AG08396 (cell line): ENCODE results near the gene SH3TC1.

Source experiments
- DNase-seq: peaks from one replicate; pipeline ENCODE4 v3.0.0; 2012; ENCODE audit warnings: low spot score, mixed read lengths

Gene SH3TC1

DNA sequence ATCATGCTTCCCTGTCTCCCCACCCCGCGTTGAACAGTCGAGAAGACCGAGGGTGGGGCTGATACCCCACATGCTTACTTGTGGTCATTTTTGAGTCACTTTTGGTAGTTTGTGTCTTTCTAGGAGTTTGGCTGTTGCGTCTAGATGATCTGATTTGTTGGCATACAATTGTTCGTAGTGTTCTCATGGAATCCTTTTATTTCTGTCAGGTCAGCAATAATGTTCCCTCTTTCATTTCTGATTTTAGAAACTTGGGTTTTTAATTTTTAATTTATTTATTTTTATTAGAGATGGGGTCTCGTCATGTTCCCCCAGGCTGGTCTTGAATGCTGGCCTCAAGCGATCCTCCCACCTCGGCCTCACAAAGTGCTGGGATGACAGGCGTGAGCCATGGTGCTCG lies 30.9 kb downstream of the SH3TC1 start:
- no peak for DNase-seq

DNA sequence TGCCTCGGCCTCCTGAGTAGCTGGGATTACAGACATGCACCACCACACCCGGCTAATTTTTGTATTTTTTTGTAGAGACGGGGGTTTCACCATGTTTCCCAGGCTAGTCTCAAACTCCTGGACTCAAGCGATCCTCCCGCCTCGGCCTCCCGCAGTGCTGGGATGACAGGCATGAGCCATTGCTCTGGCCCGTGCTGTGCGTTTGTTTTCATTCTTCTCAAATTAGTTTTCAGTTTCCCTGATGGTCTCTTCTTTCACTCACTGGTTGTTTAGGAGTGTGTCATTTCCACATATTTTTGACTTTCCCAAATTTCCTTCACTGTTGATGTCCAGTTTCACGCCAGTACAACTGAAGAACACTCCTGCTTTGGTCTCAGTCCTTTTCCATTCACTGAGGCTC lies 31.8 kb downstream of the SH3TC1 start:
- DNase-seq, result no peak

DNA sequence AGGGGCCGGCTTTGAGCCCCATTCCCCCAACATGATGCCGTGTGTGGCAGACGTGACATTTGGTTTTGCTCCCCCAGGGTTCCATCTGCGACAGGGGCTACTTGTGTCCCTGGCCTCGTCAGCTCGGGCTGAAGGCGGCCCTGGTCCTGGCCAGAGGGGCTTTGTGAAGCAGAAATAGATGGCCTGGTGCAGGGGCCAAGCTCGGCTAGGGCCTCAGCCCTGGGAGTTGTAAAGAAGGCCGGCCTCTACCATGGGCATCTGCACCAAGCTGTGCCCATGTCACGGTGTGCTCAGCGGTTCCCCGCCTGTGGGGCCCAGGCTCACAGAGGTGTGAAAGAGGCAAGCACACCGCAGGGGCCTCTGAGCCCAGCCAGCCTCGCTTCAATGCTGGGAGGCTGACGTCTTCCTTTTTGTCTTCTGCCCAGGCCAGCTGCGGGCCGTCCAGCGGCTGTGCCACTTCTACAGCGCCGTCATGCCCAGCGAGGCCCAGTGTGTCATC lies 32.5 kb downstream of the SH3TC1 start:
- DNase-seq, result no peak

DNA sequence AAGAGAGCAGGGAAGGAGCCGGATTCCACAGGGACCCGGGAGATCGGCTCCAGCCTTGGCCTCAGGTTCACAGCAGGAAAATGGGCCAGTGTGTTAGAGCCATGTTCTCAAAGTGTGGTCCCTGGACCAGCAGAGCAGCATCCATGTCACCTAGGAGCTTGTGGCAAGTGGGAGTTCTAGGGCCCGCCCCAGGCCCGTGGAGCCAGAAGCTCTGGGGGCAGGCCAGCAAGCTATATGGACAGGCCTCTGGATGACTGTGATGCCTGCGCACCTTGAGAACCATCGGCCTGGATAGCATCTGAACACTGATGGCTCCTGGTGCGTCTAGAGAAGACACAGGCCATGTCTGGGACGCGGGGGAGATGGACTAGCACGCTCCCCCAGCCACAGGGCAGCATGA lies 33.7 kb downstream of the SH3TC1 start:
- DNase-seq, result no peak

DNA sequence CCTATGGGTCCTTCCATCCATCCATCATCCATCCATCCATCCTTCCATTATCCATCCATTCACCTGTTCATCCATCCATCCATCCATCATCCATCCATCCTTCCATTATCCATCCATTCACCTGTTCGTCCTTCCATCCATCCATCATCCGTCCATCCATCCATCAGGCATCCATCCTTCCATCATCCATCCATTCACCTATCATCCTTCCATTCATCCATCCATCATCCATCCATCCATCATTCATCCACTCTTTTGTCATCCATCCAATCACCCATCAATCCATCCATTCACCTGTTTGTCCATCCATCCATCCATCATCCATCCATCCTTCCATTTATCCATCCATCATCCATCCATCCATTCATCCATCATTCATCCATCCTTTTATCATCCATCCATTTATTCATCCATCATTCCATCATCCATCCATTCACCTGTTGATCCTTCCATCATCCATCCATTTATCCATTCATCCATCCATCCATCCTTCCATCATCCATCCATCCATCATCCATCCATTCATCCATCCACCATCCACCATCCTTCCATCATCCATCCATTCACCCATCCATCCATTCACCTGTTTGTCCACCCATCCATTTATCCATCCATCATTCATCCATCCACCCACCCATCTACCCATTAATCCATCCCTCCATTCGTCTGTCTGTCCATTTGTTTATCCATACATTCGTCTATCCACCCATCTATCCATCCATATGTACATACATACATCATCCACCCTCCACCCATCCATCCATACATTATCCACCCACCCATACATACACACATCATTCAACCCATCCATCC lies 34.8 kb downstream of the SH3TC1 start:
- no peak for DNase-seq

DNA sequence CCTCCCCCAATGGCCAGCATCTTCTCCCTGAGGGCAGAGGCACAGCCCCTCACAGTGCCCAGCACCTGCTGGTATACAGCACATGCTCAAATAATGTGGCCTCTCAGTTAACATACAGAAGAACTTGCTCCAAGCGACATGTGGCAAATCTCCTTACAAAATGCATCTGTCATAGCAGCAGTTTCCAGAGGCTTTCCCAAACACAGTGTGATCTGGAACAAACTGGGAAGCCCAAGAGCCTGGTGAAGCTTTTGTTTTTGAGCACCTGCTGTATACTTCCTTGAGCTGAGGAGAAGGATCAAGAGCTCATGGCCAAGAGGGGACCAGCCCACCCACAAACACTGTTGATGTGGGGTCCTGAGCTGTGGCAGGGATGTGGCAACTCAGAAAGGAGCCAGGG lies 35.6 kb downstream of the SH3TC1 start:
- DNase-seq, result no peak

DNA sequence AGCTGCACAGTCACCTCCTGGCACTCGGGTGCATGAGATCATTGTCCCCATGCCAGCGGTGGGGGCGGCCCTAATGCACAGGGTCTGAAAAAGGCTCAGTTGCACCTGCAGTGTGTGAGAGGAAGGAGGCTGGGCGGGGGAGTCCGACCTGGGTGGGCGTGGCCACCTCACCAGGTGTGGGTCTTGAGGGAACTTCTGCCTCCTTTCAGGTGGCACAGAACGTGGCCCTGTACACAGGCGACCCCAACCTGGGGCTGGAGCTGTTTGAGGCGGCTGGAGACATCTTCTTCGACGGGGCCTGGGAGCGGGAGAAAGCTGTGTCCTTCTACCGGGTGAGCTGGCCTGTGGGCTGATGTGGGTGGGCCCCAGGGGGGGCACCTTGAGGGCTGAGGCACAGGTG lies 36.1 kb downstream of the SH3TC1 start:
- no peak for DNase-seq

DNA sequence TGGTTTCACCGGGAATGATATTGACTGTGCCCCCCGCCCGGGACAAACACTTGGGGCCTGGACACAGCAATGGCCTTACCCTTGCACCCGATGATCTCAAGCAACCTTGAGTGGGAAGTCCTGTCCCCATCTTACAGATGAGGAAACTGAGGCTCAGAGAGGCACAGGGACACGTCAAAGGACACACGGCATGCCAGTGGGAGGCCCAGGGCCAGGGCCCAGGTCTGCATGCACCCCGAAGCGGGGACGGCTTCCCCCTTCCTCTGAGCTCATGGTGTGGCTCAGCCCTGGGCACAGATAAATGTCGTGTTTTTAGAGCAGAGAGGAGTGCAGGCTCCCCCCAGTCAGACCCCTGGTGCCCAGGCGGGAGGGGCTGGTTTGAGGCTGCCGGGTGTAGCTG lies 36.6 kb downstream of the SH3TC1 start:
- no peak for DNase-seq

DNA sequence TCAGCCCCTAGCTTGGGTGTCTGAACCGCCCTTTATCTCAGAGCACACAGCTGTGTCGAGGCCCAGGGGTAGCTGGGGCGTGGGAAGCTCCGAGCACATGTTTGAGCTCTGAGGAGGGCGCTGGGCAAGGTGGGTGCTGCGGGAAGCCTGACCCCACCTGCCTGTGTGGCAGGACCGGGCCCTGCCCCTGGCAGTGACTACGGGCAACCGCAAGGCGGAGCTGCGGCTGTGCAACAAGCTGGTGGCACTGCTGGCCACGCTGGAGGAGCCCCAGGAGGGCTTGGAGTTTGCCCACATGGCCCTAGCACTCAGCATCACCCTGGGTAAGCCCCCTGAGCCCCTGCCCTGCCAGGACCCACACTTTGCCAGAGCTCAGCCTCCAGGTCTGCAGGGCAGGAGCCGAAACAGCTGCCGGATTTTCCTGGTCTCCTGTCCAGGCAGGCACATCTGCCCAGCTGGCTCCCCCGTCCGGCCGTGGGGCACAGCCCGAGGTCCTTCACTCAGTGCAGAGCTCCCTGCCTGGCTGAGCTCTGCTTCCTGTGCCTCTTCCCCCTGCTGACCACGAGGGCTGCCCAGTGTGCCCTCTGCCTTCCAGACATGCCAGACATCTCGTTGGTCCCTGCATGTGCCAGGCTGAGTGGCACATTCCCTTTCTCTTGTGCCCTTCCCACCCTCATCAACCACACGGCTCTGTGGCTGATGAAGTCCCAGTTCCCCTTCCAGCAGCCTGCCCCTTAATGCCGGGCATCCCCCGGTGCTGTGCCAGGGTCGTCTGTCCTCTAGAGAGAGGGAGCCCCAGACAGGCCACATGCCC lies 37.2 kb downstream of the SH3TC1 start:
- DNase-seq, result no peak

DNA sequence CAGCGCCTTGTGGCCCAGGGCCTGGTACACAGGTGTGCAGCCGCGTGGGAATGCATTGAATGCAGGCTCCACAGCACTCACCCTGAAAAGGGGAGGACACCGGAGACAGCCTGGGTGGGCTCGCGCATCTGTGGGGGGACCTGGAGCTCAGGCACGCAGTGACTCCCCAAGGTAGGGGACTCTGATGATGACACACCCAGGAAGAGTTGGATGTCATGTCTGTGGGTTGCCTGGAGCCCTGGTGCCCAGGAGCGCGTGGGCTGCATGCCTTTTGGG lies 37.8 kb downstream of the SH3TC1 start:
- DNase-seq, result no peak

DNA sequence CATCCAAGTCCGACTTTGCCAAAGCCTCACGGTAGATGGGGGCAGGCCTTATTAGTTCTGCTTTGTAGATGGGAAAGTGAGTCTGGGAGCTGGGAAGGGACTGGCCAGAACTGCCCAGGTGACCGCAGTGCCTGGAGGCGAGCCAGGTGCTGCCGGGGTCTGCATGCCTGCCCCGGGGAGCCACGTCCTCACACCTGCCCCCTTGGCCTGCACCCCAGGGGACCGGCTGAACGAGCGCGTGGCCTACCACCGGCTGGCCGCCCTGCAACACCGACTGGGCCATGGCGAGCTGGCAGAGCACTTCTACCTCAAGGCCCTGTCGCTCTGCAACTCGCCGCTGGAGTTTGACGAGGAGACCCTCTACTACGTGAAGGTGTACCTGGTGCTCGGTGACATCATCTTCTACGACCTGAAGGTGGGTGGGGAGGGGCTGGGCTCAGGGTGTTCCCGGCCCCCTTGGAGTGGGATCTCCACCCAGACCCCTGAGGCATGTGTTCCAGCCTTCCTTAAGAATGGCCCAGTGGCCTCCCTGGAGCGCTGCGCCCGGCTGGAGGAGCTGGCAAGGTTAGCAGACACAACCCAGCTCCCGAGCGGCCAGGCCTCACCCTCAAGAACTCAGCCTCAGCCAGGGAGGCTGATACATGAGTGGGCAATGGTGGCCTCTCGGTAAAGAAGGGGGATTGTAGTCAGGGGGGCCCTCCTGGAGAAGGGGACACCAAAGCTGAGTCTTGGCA lies 38.3 kb downstream of the SH3TC1 start:
- no peak for DNase-seq

DNA sequence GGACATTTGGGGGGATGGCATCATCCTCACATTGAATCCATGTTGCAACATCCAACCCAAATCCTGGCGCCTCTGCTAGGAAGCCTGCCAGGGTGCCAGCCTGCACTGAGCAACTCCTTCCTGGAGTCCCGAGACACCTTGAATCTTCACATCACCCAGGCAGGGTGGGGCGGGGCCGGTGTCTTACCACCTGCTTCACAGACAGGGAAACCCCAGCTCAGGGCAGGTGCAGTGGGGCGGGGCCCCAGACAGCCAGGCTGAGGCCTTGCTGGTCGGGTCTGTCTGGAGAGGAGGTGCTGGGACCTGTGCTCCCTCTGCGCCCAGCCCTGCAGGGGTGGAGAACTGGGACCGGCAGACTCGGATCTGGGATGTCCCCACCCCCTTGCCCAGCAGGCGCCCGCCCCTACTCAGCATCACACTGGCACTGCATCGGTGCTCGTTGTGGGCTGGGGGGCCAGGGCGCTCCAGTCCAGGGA lies 39.0 kb downstream of the SH3TC1 start:
- DNase-seq, result no peak

DNA sequence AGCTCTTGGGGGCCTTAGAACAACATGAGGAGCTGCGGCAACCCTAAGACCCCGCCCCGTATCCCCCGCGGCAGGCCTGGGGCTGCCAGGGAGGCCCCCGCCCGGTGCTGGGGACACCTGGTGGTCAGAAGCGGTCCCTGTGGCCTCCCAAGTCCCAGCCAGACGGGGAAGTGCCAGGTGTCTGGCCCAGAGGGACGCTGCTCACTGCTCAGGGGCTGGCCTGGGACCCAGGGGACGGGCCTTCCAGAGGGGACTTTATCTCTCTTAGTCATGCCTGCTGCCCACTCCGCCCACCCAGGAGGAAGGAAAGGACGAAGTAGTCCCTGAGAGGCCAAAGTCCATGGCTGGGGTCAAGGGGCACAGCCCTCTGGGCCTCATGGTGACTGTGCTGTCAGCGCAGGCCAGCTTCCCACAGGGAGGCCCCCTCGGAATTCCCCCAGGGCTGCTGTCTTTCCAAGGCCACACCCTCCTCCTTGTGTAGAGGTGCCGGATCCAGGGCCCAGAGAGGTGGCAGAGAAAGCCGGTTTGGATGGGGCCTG lies 39.5 kb downstream of the SH3TC1 start:
- DNase-seq, result peak; percentile 50

DNA sequence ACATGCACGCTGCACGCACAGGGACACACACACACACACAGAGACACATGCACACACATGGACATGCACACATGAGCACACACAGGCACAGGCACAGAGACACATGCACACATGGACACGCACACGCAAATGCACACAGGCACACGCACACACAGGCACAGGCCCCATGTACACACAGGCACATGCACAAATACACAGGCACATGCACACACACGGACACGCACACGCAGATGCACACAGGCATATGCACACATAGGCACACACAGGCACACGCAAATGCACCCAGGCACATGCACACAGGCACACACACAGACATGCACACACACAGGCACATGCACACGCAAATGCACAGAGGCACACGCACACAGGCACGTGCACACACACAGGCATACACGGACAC lies 40.1 kb downstream of the SH3TC1 start:
- no peak for DNase-seq

DNA sequence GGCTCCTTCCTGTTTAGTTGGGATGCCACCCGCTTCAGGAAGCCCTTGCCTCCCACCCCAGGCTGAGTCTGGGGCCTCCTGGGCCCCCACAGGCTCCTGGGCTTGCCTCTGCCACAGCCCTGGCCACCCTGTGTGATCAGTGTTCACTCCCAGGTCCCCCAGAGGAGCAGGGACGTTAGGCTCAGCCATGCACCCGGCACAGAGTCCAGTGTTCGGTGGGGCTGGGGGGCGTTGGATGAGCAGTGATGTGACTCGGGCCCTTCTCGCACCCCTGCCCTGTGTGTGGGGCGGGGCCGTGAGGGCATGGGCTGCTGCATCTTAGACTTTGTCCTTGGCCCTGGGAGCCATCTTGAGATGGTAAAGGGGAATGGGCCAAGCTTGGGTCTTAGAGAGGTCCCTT lies 40.6 kb downstream of the SH3TC1 start:
- DNase-seq, result no peak

DNA sequence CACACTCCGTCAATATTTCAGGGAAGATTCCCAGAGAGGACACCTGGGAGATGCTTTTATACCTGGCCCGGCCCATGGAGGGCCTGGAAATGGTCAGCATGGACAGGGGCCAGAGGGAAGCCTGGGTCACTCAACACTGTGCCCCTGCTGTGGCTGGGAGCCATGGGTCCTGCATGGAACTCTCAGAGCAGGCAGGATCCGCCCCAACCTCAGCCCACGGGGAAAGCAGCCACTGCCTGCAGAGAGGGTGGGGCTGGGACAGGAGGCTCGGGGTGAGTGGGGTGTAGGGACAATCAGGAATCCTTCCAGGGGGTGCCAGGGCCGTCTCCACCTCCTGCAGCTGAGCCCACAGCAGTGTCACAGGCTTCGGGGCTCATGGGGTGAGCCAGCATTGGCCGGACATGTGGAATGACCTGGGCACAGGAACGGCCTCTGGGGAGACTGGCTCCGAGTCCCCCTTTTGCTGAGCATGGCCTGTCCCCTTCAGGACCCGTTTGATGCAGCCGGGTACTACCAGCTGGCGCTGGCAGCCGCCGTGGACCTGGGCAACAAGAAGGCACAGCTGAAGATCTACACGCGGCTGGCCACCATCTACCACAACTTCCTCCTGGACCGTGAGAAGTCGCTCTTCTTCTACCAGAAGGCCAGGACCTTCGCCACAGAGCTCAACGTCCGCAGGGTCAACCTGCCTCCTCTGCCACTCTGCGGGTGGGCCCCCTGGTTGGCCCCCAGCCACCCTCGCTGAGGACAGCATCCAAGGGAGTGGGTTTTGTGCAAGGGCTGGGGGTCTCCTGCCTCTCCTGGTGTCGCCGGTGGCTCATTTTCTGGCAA lies 41.3 kb downstream of the SH3TC1 start:
- DNase-seq, result no peak

DNA sequence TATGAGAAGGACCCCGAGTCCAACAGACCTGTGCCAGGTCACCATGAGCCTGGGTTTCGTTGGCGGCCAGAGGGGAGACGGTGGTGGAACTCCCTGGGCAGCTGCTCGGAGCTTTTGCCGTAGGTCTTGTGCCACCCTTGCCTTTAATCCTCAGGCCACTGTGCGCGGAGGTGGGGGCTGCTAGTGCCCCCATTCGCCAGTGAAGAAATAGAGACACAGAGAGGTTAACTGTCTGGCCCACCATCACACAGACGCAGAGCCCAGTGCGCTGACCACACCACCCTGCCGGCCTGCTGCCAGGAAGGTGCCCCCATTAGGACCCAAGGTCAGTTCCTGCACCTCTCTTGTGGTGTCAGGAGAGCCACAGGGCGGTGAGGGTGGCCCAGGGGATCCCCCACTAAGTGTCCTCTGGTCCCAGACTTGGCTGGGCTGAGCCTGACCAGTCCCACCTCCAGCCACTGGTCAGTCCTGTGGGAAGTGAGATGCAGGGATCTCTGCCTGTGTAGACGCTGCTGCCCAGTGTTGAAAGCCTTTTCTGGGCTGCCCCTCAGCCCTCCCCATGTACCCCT lies 42.2 kb downstream of the SH3TC1 start:
- DNase-seq, result no peak

DNA sequence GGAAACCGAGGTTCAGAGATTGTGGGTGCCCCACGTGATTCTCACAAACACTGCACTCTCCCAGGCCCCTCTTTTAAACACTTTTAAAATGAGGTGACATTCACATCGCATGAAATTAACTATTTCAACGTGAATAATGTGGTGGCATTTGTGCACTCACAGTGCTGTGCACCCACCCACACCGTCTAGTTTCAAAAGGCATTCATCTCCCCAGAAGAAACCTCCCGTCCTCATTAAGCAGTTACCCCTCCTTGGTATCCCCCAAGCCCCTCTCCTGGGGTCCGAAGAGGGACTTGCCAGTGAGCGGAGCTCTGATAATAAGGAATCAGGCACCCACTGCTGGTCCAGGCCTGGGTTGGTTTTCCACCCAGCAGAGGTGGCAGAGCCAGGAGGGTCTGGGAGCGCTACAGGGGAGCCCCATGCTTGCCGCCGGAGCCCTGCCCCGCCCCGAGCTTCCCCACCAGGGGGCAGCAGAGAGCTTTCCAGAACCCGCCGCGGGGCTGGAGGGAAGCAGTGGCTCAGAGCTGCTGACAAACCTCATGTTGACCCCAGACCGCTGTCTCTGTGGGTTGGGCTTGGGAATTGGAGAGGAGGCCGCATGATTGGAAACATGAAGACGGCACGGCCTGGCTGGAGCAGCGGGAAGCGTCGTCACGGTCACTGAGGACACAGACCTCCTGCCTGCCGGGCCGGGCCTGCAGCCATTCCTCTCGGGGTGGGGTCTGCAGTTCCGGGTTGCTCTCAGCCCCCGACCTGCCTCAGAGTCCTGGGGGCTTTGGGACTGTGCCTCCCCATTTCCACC lies 43.0 kb downstream of the SH3TC1 start:
- DNase-seq, result peak; percentile 97

DNA sequence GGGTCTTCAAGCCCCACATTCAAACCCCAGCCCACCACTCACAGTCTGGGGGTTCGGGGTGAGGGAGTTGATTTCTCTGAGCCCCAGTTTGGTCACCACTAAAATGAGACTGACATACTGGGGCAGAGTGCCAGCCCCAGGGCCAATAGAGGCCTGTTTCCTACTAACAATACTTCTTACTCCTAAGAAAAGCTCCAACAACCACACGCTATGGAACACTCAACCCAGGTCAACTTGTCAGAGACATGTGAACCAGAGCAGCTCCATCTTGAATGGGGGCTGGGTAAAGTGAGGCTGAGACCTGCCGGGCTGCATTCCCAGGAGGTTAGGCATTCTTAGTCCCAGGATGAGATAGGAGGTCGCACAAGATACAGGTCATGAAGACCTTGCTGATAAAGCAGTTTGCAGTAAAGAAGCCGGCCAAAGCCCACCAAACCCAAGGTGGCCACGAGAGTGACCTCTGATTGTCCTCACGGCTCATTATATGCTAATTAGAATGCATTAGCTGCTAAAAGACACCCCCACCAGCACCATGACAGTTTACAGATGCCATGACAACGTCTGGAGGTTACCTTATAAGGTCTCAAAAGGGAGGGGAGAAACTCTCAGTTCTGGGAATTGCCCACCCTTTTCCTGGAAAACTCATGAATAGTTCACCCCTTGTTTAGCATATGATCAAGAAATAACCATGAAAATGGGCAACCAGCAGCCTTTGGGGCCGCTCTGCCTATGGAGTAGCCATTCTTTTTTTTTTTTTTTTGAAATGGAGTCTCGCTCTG lies 43.9 kb downstream of the SH3TC1 start:
- no peak for DNase-seq
